Naive B cell (primary cell): ENCODE measurements around the gene GAB2. TPM values are rescaled to one million over a fixed set of nuclear protein-coding genes. Genes with fewer than 3 reads are reported as not detected.

Experiments used
- ATAC-seq, 2 donors: fragments of 150-1000 bp; cut with Tn5 transposase; 2 replicates each; pipeline ENCODE4 v1.10.0; 2021; ENCODE audit warnings: low read depth in 2 of 2, mild to moderate bottlenecking in 2 of 2, moderate library complexity in 2 of 2
- DNase-seq: peaks from one replicate; pipeline ENCODE4 v3.0.0; 2022
- H3K27ac Mint-ChIP-seq, 6 donors: one replicate each; pipeline ENCODE4 v1.8.0; 2020 to 2022; ENCODE audit warnings: mild to moderate bottlenecking in 6 of 6, mixed read lengths in 6 of 6, moderate library complexity in 5 of 6, inconsistent platforms in 2 of 6
- H3K27me3 Mint-ChIP-seq, 3 donors: one replicate each; pipeline ENCODE4 v1.8.0; 2021 to 2022; ENCODE audit warnings: mixed read lengths in 3 of 3, mild to moderate bottlenecking in 1 of 3
- H3K36me3 Mint-ChIP-seq, 2 donors: one replicate each; pipeline ENCODE4 v1.8.0; 2020 to 2022; ENCODE audit warnings: mixed read lengths in 2 of 2, inconsistent platforms in 1 of 2, mild to moderate bottlenecking in 1 of 2
- H3K4me1 Mint-ChIP-seq, 3 donors: one replicate each; pipeline ENCODE4 v1.8.0; 2020 to 2022; ENCODE audit warnings: mixed read lengths in 3 of 3, inconsistent platforms in 1 of 3, mild to moderate bottlenecking in 1 of 3, moderate library complexity in 1 of 3
- H3K4me3 Mint-ChIP-seq, 8 donors: one replicate each; pipeline ENCODE4 v1.8.0; 2020 to 2022; ENCODE audit warnings: mild to moderate bottlenecking in 8 of 8, mixed read lengths in 8 of 8, moderate library complexity in 8 of 8, inconsistent platforms in 2 of 8
- H3K9me3 Mint-ChIP-seq, 7 donors: one replicate each; pipeline ENCODE4 v1.8.0; 2020 to 2022; ENCODE audit warnings: mixed read lengths in 7 of 7, mild to moderate bottlenecking in 5 of 7, inconsistent platforms in 2 of 7, moderate library complexity in 1 of 7
- polyA plus RNA-seq, 6 donors: library from polyadenylated mRNA; unstranded; fragments of 300-500 nt; fragmentation: Illumina TruSeq; gene quantifications; one replicate each; pipeline ENCODE4 v1.2.3, GENCODE V29; 2021; ENCODE audit warnings: low read depth in 6 of 6

Gene GAB2
- polyA plus RNA-seq, 6 donors from 2014 or later, result 0.71 to 4.2 (median 2.2) TPM

- peaks cover 52 to 69% (median 62%) of the 10 kb centered on the region in 3 donors for H3K4me1 Mint-ChIP-seq
- H3K36me3 Mint-ChIP-seq, result peaks cover 0 to 5% of the 10 kb centered on the region in 2 donors
- H3K4me3 Mint-ChIP-seq, result peak overlapping the region; percentile 17 to 87 (median 78)
- ATAC-seq, result peak; percentile 53 to 61
- H3K27ac Mint-ChIP-seq, result peak overlapping the region; percentile 74 to 98 (median 92)
- peak; percentile 67 for DNase-seq
- no peaks in the 10 kb centered on the region for H3K27me3 Mint-ChIP-seq
- H3K9me3 Mint-ChIP-seq, result peaks cover 0 to 4% (median 0%) of the 10 kb centered on the region in 7 donors
These were observed 7.0 kb upstream of the GAB2 start for GRCh38 chr11:78424334-78425270.

- H3K9me3 Mint-ChIP-seq, result peaks cover 0 to 4% (median 0%) of the 10 kb centered on the region in 7 donors
- no peak for DNase-seq
- no peak for ATAC-seq
- H3K4me3 Mint-ChIP-seq, result no peak overlapping the region
- H3K4me1 Mint-ChIP-seq, result peaks cover 53 to 69% (median 64%) of the 10 kb centered on the region in 3 donors
- no peaks in the 10 kb centered on the region for H3K27me3 Mint-ChIP-seq
- peaks cover 0 to 5% of the 10 kb centered on the region in 2 donors for H3K36me3 Mint-ChIP-seq
- H3K27ac Mint-ChIP-seq, result no peak overlapping the region
These were observed 5.6 kb upstream of the GAB2 start for GRCh38 chr11:78423241-78423640.

GRCh38 chr11:78420796-78421209 is 3.2 kb upstream of the GAB2 start:
- H3K9me3 Mint-ChIP-seq, result peaks cover 0 to 4% (median 0%) of the 10 kb centered on the region in 7 donors
- ATAC-seq (peak; percentile 36 to 52), DNase-seq (peak; percentile 82)
- peak overlapping the region; percentile 61 to 90 (median 72) for H3K4me3 Mint-ChIP-seq
- H3K36me3 Mint-ChIP-seq, result peaks cover 0 to 5% of the 10 kb centered on the region in 2 donors
- no peaks in the 10 kb centered on the region for H3K27me3 Mint-ChIP-seq
- H3K4me1 Mint-ChIP-seq, result peaks cover 52 to 65% (median 57%) of the 10 kb centered on the region in 3 donors
- H3K27ac Mint-ChIP-seq, result peak overlapping the region; percentile 53 to 95 (median 86)

- H3K9me3 Mint-ChIP-seq, result peaks cover 0 to 4% (median 0%) of the 10 kb centered on the region in 7 donors
These were observed 2.7 kb upstream of the GAB2 start for GRCh38 chr11:78420255-78420764.

GRCh38 chr11:78419327-78419726 is 1.7 kb upstream of the GAB2 start:
- no peaks in the 10 kb centered on the region for H3K36me3 Mint-ChIP-seq
- H3K4me3 Mint-ChIP-seq, result peak overlapping the region in 7 of 8 donors; percentile 22 to 98 (median 86)
- ATAC-seq (no peak), DNase-seq (no peak)
- H3K4me1 Mint-ChIP-seq, result peaks cover 49 to 65% (median 62%) of the 10 kb centered on the region in 3 donors
- peak overlapping the region in 3 of 6 donors; percentile 35 to 71 (median 70) for H3K27ac Mint-ChIP-seq
- no peaks in the 10 kb centered on the region for H3K9me3 Mint-ChIP-seq
- H3K27me3 Mint-ChIP-seq, result no peaks in the 10 kb centered on the region

More at GRCh38 chr11:78420255-78420764, 2.7 kb upstream of the GAB2 start:
- peak overlapping the region in 5 of 6 donors; percentile 86 to 95 (median 87) for H3K27ac Mint-ChIP-seq
- no peaks in the 10 kb centered on the region for H3K27me3 Mint-ChIP-seq
- H3K36me3 Mint-ChIP-seq, result peaks cover 0 to 5% of the 10 kb centered on the region in 2 donors
- H3K4me1 Mint-ChIP-seq, result peaks cover 55 to 66% (median 62%) of the 10 kb centered on the region in 3 donors
- peak overlapping the region; percentile 61 to 90 (median 72) for H3K4me3 Mint-ChIP-seq
- ATAC-seq (no peak), DNase-seq (no peak)

- ATAC-seq, result no peak
- peak overlapping the region; percentile 83 to 98 (median 90) for H3K4me3 Mint-ChIP-seq
- H3K9me3 Mint-ChIP-seq, result no peaks in the 10 kb centered on the region
- H3K4me1 Mint-ChIP-seq, result peaks cover 44 to 65% (median 58%) of the 10 kb centered on the region in 3 donors
- H3K36me3 Mint-ChIP-seq, result no peaks in the 10 kb centered on the region
- no peaks in the 10 kb centered on the region for H3K27me3 Mint-ChIP-seq
- H3K27ac Mint-ChIP-seq, result peak overlapping the region in 5 of 6 donors; percentile 71 to 87 (median 82)
- DNase-seq, result no peak
These were observed 1.1 kb upstream of the GAB2 start for GRCh38 chr11:78418584-78419211.

GRCh38 chr11:78417888-78418583 is 416 bp upstream of the GAB2 start:
- Mint-ChIP-seq H3K27ac (peak overlapping the region; percentile 71 to 86 (median 77)), H3K27me3 (no peaks in the 10 kb centered on the region), H3K36me3 (no peaks in the 10 kb centered on the region), H3K4me3 (peak overlapping the region; percentile 83 to 98 (median 90)), H3K4me1 (peaks cover 49 to 70% (median 65%) of the 10 kb centered on the region in 3 donors), H3K9me3 (no peaks in the 10 kb centered on the region)
- DNase-seq (peak; percentile 84), ATAC-seq (peak; percentile 61 to 66)

- Mint-ChIP-seq H3K27ac (peak overlapping the region; percentile 39 to 100 (median 96)), H3K4me1 (peaks cover 51 to 71% (median 66%) of the 10 kb centered on the region in 3 donors), H3K36me3 (no peaks in the 10 kb centered on the region), H3K4me3 (peak overlapping the region; percentile 92 to 99 (median 97)), H3K9me3 (no peaks in the 10 kb centered on the region), H3K27me3 (no peaks in the 10 kb centered on the region)
- DNase-seq, result peak; percentile 78
- ATAC-seq, result peak; percentile 35 to 42
These were observed 1.1 kb downstream of the GAB2 start for GRCh38 chr11:78416285-78417174.

GRCh38 chr11:78415338-78415737 is 2.3 kb downstream of the GAB2 start:
- Mint-ChIP-seq H3K27ac (peak overlapping the region in 5 of 6 donors; percentile 1 to 96 (median 56)), H3K4me1 (peaks cover 46 to 60% (median 56%) of the 10 kb centered on the region in 3 donors), H3K9me3 (peaks cover 0 to 1% (median 0%) of the 10 kb centered on the region in 7 donors), H3K4me3 (peak overlapping the region in 7 of 8 donors; percentile 26 to 98 (median 45)), H3K36me3 (no peaks in the 10 kb centered on the region), H3K27me3 (no peaks in the 10 kb centered on the region)
- ATAC-seq (no peak), DNase-seq (no peak)

GRCh38 chr11:78414321-78415051 is 3.1 kb downstream of the GAB2 start:
- ATAC-seq, result no peak
- H3K27me3 Mint-ChIP-seq, result no peaks in the 10 kb centered on the region
- peaks cover 42 to 55% (median 48%) of the 10 kb centered on the region in 3 donors for H3K4me1 Mint-ChIP-seq
- H3K27ac Mint-ChIP-seq, result peak overlapping the region in 1 of 6 donors; percentile 96
- DNase-seq, result peak; percentile 28
- H3K36me3 Mint-ChIP-seq, result no peaks in the 10 kb centered on the region
- peaks cover 0 to 9% (median 2%) of the 10 kb centered on the region in 7 donors for H3K9me3 Mint-ChIP-seq
- peak overlapping the region in 3 of 8 donors; percentile 18 to 70 (median 33) for H3K4me3 Mint-ChIP-seq

GRCh38 chr11:78408619-78409018 is 9.0 kb downstream of the GAB2 start:
- H3K4me1 Mint-ChIP-seq, result peaks cover 29 to 43% (median 37%) of the 10 kb centered on the region in 3 donors
- DNase-seq (no peak), ATAC-seq (no peak)
- H3K9me3 Mint-ChIP-seq, result peaks cover 0 to 11% (median 4%) of the 10 kb centered on the region in 7 donors
- no peaks in the 10 kb centered on the region for H3K36me3 Mint-ChIP-seq
- H3K27me3 Mint-ChIP-seq, result no peaks in the 10 kb centered on the region
- peak overlapping the region in 2 of 6 donors; percentile 55 to 72 for H3K27ac Mint-ChIP-seq
- H3K4me3 Mint-ChIP-seq, result no peak overlapping the region
